GM23248 (cell line): ENCODE data around the gene CALML3. TPM values are rescaled to one million over a fixed set of nuclear protein-coding genes. Genes with fewer than 3 reads are reported as not detected.

Experiments used
- DNase-seq: peaks from one replicate; pipeline ENCODE4 v3.0.0-alpha.2; 2015
- H2AFZ ChIP-seq: fragments of 200-600 bp; sonication (generic); 2 replicates; pipeline ENCODE4 v1.6.1; 2016; ENCODE audit warnings: antibody characterized with exemption
- H3F3A ChIP-seq: fragments of 200-600 bp; sonication (generic); 2 replicates; pipeline ENCODE4 v1.6.1; 2016; ENCODE audit warnings: mild to moderate bottlenecking, antibody characterized with exemption, mixed run types; ENCODE audit not compliant: insufficient read depth
- H3K27ac ChIP-seq: fragments of 200-600 bp; sonication (generic); 2 replicates; pipeline ENCODE4 v1.5.1; 2016; ENCODE audit warnings: mild to moderate bottlenecking
- H3K27me3 ChIP-seq: fragments of 200-600 bp; sonication (generic); replicated peaks from 2 replicates; pipeline ENCODE4 v1.6.1; 2016; ENCODE audit warnings: mild to moderate bottlenecking; ENCODE audit not compliant: insufficient read depth
- H3K36me3 ChIP-seq: fragments of 200-600 bp; sonication (generic); 2 replicates; pipeline ENCODE4 v1.6.1; 2016; ENCODE audit warnings: low read depth, mild to moderate bottlenecking
- H3K4me1 ChIP-seq: fragments of 200-600 bp; sonication (generic); 2 replicates; pipeline ENCODE4 v1.6.1; 2016; ENCODE audit warnings: mild to moderate bottlenecking; ENCODE audit not compliant: insufficient read depth
- H3K4me2 ChIP-seq: fragments of 200-600 bp; sonication (generic); one replicate; pipeline ENCODE4 v1.6.1; 2016; ENCODE audit warnings: mild to moderate bottlenecking; ENCODE audit not compliant: unreplicated experiment
- H3K4me3 ChIP-seq: fragments of 200-600 bp; sonication (generic); 2 replicates; pipeline ENCODE4 v1.5.1; 2016; ENCODE audit warnings: mild to moderate bottlenecking
- H3K79me2 ChIP-seq: fragments of 200-600 bp; sonication (generic); 2 replicates; pipeline ENCODE4 v1.6.1; 2016; ENCODE audit warnings: mild to moderate bottlenecking; ENCODE audit not compliant: insufficient read depth
- H3K9ac ChIP-seq: fragments of 200-600 bp; sonication (generic); 2 replicates; pipeline ENCODE4 v1.6.1; 2016; ENCODE audit warnings: mild to moderate bottlenecking
- H3K9me2 ChIP-seq: fragments of 200-600 bp; sonication (generic); 2 replicates; pipeline ENCODE4 v1.6.1; 2016; ENCODE audit warnings: mixed run types, mild to moderate bottlenecking, moderate library complexity; ENCODE audit not compliant: insufficient read depth
- H3K9me3 ChIP-seq: fragments of 200-600 bp; sonication (generic); one replicate; pipeline ENCODE4 v1.6.1; 2017; ENCODE audit warnings: low read depth
- H4K20me1 ChIP-seq: fragments of 200-600 bp; sonication (generic); 2 replicates; pipeline ENCODE4 v1.6.0; 2016; ENCODE audit not compliant: insufficient read depth
- EZH2 ChIP-seq: fragments of 200-600 bp; sonication (generic); IDR thresholded peaks from 2 replicates; pipeline ENCODE4 v1.6.1; 2018; ENCODE audit warnings: antibody characterized with exemption, mild to moderate bottlenecking; ENCODE audit not compliant: insufficient read depth, poor library complexity, severe bottlenecking
- EZH2phosphoT487 ChIP-seq: fragments of 200-600 bp; sonication (generic); IDR thresholded peaks from 2 replicates; pipeline ENCODE4 v1.6.1; 2018; ENCODE audit warnings: antibody characterized with exemption, moderate library complexity, mild to moderate bottlenecking, low read depth; ENCODE audit not compliant: insufficient read depth
- WGBS, 2 experiments: methylation state at CpG; one replicate each; pipeline ENCODE4 v1.1.6; 2015 to 2017; ENCODE audit warnings: low lambda C conversion rate in 2 of 2, low coverage in 1 of 2; ENCODE audit errors: missing lambda C conversion rate in 2 of 2; 5-methylcytosine and 5-hydroxymethylcytosine counted together
- in situ Hi-C: fragments of 300-500 bp; cut with MboI; formaldehyde crosslinking; loops from 2 replicates; pipeline ENCODE4 v1.15.0; 2020
- polyA plus RNA-seq: library from polyadenylated mRNA; unstranded; fragments of >200 nt; fragmentation: Nextera tagmentation; extraction: Ambion mirVana; gene quantifications from 2 replicates; pipeline ENCODE4 v1.2.1, GENCODE V29; 2016
- total RNA-seq: library from RNA; depleted of rRNA; stranded (reverse); fragments of >200 nt; shearing (Covaris generic); gene quantifications from 2 replicates; pipeline ENCODE4 v1.2.3, GENCODE V29; 2014

The CALML3 gene
- total and polyA plus RNA-seq, 2 experiments from 2014 or later: not detected

DNA sequence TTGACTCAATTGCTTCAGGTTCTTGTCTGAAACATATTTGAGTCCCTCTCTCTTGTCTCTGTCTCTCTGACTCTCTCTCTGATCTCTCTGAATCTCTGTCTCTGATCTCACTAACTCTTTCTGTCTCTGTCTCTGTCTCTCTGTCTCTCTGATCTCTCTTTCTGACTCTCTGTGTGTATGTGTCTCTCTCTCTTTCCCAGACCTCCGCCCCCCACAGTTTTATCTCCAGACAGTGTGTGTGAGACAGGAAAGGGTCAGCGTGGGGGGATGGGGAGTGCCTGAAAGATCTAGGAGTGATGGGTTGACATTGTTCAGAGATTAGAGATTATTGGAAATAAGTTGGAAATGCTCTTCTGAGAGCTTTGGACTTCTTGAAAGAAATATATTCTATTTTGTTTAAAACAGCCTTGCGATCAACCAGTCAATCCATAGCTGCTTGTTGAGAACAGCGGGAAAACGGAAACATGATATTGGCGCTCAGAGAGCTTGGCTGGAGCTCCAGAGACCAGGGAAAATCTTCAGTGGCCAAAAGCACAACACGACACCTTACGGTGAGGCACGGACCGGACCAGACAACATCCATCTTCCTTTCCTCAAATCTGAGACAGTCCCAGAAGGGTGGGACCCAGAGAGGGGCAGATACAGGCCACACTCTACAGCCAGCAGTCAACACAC, 35.5 kb downstream of the CALML3 start:
- Histone ChIP-seq H3K36me3 (no peaks in the 10 kb centered on the region), H3K9me3 (no peaks in the 10 kb centered on the region), H3F3A (peaks cover 37% of the 10 kb centered on the region), H3K9me2 (no peaks in the 10 kb centered on the region), H3K9ac (peak overlapping the region; percentile 50), H3K4me1 (peaks cover 45% of the 10 kb centered on the region), H3K4me3 (peak overlapping the region; percentile 53), H3K27ac (peak overlapping the region; percentile 77), H2AFZ (peak overlapping the region; percentile 59; the same call in 1 of the 2 replicates), H3K27me3 (no peaks in the 10 kb centered on the region), H3K79me2 (no peaks in the 10 kb centered on the region), H4K20me1 (no peaks in the 10 kb centered on the region), H3K4me2 (peak overlapping the region; percentile 75)
- 85 to 88% methylated on average over 10 of the region's 10 CpGs for WGBS, 2 experiments
- TF ChIP-seq EZH2 (no peak), EZH2phosphoT487 (no peak)
- in situ Hi-C loops: no loop called here
- no peak for DNase-seq

DNA sequence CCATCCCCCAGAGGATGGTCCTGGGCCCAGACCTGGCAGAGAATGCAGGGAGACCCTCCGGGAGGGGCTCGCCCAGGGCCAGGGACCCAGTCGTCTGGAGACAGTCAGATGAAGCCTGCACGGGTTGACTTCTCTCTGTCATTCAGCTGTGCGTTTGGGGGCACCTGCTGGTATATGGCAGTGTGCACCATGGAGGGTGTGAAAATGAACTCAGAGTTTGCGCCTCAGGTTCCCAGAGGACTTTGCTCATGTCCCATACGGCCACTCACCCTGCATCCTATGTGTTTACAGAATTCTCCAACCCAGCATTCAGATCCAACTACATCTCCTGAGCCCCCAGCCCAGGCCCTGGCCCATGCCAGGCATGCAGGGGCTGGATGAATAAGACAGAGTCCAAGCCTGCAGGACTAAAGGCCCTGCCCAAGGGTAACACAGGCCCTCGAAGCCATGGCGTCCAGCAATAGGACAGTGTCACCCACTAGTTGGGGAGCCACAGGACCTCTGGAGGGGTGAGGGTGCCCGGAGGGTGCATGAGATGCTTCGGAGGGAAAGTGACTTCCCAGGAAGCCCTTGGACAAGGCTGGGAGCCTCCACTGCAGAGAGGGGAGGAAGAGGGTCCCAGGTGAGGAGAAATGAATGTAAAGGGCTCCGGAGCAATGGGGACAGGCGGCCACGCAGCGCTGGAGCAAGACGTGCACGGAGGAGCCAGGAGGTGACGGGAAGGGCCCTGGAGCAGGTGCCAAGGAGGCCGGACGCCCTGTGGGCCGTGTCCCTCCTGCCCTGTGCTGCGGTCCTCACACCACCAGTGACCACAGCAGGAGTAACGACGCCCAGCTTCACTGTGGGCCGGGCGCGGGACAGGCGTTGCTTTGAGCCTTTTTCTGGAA, 36.3 kb downstream of the CALML3 start:
- Histone ChIP-seq H3K9ac (no peak overlapping the region), H3K27ac (no peak overlapping the region), H3F3A (peaks cover 39% of the 10 kb centered on the region), H3K27me3 (no peaks in the 10 kb centered on the region), H3K4me1 (peaks cover 53% of the 10 kb centered on the region), H3K79me2 (no peaks in the 10 kb centered on the region), H3K9me2 (no peaks in the 10 kb centered on the region), H3K36me3 (no peaks in the 10 kb centered on the region), H2AFZ (no peak overlapping the region), H4K20me1 (no peaks in the 10 kb centered on the region), H3K4me2 (no peak overlapping the region), H3K9me3 (no peaks in the 10 kb centered on the region), H3K4me3 (no peak overlapping the region)
- in situ Hi-C loops: no loop called here
- no peak for DNase-seq
- TF ChIP-seq EZH2 (no peak), EZH2phosphoT487 (no peak)
- 94 to 97% methylated on average over 28 of the region's 28 CpGs for WGBS, 2 experiments

DNA sequence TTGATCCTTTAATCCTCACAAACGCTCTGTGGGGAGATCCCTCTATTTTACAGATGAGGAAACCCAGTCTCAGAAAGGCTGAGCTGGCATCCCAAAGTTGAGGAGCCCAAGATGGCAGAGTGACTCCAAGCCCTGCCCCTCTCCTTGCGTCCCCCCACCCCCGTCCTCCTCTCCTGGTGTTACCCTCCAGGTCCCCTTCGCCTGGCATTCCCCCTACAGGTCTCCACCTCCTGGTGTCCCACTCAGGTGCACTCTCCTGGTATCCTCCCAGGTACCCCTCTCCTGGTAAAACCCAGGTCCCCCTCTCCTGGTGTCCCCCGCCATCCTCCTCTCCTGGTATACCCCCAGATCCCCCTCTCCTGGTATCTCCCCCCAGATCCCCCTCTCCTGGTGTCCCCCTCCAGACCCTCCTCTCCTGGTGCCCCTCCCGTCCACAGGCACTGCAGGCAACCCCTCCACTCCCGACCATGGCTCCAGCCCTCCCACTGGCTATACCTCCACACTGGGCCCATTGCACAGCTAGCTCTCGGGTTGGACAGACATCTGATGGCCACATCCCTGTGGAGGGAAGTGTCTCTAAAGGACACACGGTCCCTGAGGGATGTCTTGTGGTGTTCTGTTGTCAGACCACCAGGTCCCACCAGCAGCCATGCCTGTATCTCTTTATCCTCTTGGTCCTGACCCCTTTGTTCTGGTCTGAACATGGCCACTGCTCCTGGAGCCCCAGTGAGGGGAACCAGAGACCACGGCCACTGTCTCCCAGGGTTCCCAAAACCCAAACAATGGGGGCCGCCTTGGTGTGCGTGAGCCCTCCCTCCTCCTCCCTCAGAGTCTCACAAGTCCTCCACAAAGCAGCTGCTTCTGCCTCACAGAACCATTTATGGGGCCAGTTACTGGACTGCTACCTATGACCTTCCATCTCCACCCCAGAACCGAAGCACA, 37.2 kb downstream of the CALML3 start:
- H3F3A ChIP-seq: peaks cover 39% of the 10 kb centered on the region
- no peaks in the 10 kb centered on the region for H3K79me2 ChIP-seq
- H3K4me3 ChIP-seq: no peak overlapping the region
- DNase-seq: no peak
- H4K20me1 ChIP-seq: no peaks in the 10 kb centered on the region
- H3K4me2 ChIP-seq: no peak overlapping the region
- no peaks in the 10 kb centered on the region for H3K9me2 ChIP-seq
- no peak overlapping the region for H2AFZ ChIP-seq
- no peaks in the 10 kb centered on the region for H3K36me3 ChIP-seq
- TF ChIP-seq EZH2 (no peak), EZH2phosphoT487 (no peak)
- peaks cover 62% of the 10 kb centered on the region for H3K4me1 ChIP-seq
- no peak overlapping the region for H3K27ac ChIP-seq
- WGBS, 2 experiments: 91 to 93% methylated on average over 8 to 13 of the region's 13 CpGs
- no peaks in the 10 kb centered on the region for H3K9me3 ChIP-seq
- no peaks in the 10 kb centered on the region for H3K27me3 ChIP-seq
- in situ Hi-C loops: no loop called here
- no peak overlapping the region for H3K9ac ChIP-seq
